ENCODE results near the gene DRICH1.
"Not testable (repeated sequence)": the region's sequence is repeated elsewhere in the genome, so short reads cannot be mapped to it uniquely, and the experiment has no call there.

DNA sequence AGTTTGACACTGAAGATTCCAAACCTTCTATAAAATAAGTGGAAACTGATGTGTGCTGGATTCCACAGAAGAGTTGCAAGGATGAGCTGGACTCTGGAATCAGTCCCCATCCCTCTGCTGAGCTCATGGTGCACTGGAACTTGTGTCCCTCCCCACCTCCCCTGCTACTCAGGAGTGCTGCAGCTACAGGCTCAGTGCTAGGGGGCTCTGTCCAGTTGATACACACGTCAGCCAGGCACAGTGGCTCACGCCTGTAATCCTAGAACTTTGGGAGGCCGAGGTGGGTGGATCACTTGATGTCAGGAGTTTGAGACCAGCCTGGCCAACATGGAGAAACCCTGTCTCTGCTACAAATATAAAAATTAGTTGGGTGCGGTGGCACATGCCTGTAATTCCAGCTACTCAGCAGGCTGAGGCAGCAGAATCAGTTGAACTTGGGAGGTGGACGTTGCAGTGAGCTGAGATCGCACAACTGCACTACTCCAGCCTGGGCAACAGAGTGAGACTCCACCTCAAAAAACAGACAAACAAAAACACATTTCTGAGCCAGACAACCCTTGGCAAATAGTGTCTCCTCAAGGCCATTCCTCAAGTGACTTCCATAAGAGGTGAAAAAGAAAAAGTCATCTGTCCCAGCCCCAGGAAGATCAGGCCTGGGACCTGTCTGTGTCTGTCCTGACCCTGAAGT, 3.9 kb downstream of the DRICH1 start:
- TF ChIP-seq, protein P1, sequence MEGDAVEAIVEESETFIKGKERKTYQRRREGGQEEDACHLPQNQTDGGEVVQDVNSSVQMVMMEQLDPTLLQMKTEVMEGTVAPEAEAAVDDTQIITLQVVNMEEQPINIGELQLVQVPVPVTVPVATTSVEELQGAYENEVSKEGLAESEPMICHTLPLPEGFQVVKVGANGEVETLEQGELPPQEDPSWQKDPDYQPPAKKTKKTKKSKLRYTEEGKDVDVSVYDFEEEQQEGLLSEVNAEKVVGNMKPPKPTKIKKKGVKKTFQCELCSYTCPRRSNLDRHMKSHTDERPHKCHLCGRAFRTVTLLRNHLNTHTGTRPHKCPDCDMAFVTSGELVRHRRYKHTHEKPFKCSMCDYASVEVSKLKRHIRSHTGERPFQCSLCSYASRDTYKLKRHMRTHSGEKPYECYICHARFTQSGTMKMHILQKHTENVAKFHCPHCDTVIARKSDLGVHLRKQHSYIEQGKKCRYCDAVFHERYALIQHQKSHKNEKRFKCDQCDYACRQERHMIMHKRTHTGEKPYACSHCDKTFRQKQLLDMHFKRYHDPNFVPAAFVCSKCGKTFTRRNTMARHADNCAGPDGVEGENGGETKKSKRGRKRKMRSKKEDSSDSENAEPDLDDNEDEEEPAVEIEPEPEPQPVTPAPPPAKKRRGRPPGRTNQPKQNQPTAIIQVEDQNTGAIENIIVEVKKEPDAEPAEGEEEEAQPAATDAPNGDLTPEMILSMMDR (IDR thresholded peaks at IDR 0.05): not testable (repeated sequence)
- TF ChIP-seq POLR2A (IDR thresholded peaks at IDR 0.05): not testable (repeated sequence)
